CD4-positive, alpha-beta T cell treated with Interleukin-21 for 1 hour (primary cell): ENCODE results near the gene MDP1.

ENCODE experiments used
- DNase-seq: peaks from one replicate; pipeline ENCODE4 v3.0.0-alpha.2; 2020

Gene MDP1

GRCh38 chr14:24179294-24179960 is 36.4 kb downstream of the MDP1 start:
- no peak for DNase-seq

GRCh38 chr14:24178399-24179178 is 37.3 kb downstream of the MDP1 start:
- no peak for DNase-seq

GRCh38 chr14:24177891-24178290 is 38.0 kb downstream of the MDP1 start:
- no peak for DNase-seq

GRCh38 chr14:24177041-24177825 is 38.6 kb downstream of the MDP1 start:
- DNase-seq: no peak

- no peak for DNase-seq
Observed at GRCh38 chr14:24176599-24176998, 39.3 kb downstream of the MDP1 start.

- no peak for DNase-seq
Observed at GRCh38 chr14:24172871-24173281, 43.0 kb downstream of the MDP1 start.

GRCh38 chr14:24172261-24172860 is 43.5 kb downstream of the MDP1 start:
- no peak for DNase-seq

- peak; percentile 74 for DNase-seq
Observed at GRCh38 chr14:24171422-24172260, 44.2 kb downstream of the MDP1 start, which contains the start of gene REC8. TSS of gene REC8 (plus strand) at chr14:24172080. CDS start at chr14:24172553, 473 bp downstream.

- DNase-seq: no peak
Observed at GRCh38 chr14:24167469-24168114, 48.3 kb downstream of the MDP1 start.

- DNase-seq: no peak
Observed at GRCh38 chr14:24165785-24166184, 50.1 kb downstream of the MDP1 start.

GRCh38 chr14:24164518-24164991 is 51.3 kb downstream of the MDP1 start:
- no peak for DNase-seq
